ENCODE measurements around the gene LHX8.
"Not testable (repeated sequence)": the region's sequence is repeated elsewhere in the genome, so short reads cannot be mapped to it uniquely, and the experiment has no call there.

The LHX8 gene

DNA sequence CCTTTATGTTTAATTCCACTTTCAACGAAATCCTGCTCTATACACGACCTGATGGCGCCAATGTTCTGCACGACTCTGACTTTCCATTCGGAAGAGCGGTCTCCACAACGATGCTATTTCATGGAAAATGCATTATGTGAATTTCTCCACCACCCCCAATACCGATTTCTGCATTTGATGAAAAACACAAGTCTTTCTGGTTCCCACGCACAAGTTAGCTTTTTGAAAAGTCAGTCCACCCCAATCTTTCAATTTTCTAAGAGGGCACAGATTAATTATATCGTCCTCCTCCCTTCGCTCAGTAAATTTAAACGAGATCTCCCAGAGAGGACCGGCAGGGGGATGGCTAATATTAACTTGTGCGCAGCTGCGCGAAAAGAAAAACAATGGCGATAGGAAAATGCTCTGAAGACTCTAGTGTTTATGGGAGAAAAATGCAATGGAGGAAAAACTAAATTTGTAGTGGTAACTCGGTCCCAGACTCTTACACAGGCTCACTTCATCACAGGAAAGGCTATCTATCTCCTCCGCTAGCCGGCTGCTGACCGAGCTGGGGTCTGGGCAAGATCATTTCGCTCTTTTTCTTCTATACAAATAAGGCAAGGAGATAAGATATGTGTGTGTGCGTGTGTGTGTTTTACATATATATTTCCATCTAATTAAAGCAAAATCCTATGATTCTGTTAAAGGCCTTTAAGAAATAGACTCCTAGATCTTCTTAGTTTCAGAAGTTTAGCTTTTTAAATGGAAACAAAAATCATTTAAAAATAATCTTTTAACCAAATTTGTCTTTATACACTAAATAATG lies 1.2 kb upstream of the LHX8 start:
- DNase-seq (ENCODE audit: low read depth) = no peak

DNA sequence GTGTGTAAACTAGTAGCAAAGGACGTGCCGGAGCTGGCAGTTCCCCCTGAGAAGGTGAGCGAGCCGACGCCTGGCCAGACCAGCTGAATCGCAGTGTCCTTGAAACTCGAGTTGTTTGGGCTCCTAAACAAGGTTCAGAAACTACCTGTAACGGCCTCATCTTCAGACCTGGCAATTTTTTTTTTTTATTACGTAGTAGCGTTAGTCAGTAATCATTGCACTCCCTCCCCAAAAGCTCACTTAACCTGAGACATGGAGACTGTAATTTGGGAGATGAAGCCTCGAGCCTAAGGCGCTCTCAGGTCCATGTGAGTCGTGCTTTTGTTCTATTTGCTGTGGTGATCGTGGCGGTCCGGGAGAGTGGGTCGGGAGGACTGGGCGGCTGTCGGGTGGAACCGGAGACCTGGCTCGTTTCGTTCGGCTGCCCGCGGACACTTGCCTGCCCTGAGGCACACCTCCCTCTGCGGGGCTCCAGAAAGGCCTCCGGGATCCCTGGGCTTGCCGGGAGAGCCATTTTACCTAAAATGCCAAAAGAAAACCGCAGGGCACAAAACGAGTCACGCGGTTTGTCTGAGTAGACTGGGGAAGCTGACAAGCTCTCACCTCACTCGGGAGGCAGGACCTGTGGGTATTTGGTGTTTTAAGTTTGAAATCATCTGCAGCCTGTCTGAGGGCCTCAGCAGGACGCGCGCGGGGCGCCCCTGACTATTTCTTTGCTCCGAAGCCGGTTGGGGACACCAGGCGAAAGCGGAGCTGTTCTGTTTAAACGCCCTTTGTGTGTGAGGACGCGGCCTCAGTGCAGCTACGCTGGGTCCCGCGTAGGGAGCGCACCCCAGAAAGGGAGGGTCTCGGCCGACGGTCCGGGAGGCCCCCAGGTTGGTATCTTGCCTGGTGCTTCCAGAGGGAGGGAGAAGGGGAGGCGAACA lies 722 bp downstream of the LHX8 start:
- no peak for DNase-seq (ENCODE audit: low read depth)

DNA sequence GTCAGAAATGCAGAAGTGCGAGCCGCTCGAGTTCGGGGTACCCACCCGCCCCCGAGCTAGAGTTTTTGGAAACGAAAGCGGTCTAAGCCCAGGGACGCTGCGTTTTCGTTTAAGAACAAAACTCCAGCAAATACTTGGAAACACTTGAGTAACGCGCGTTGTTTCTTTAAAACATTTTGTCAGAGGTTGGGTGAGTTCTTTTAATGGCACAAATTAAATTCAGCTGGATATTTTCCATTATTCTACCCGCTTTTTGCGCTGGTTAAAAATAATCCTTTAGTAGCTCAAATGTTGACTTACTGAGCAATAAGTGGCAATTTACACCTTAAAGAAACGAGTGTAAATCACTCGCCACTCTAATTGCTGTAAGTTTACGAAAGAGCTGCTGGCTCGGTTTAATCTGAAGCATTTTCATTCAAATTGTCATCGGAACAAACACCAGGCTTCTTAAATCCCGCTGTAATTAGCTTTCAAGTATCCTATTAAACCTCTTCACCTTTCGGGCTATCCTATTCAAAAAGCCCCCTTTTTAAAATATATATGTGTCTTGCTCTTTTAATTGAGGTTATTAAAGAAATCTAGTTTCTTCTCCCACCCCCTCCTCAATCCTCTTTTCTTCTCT lies 1.5 kb downstream of the LHX8 start:
- DNase-seq (ENCODE audit: low read depth) = no peak

DNA sequence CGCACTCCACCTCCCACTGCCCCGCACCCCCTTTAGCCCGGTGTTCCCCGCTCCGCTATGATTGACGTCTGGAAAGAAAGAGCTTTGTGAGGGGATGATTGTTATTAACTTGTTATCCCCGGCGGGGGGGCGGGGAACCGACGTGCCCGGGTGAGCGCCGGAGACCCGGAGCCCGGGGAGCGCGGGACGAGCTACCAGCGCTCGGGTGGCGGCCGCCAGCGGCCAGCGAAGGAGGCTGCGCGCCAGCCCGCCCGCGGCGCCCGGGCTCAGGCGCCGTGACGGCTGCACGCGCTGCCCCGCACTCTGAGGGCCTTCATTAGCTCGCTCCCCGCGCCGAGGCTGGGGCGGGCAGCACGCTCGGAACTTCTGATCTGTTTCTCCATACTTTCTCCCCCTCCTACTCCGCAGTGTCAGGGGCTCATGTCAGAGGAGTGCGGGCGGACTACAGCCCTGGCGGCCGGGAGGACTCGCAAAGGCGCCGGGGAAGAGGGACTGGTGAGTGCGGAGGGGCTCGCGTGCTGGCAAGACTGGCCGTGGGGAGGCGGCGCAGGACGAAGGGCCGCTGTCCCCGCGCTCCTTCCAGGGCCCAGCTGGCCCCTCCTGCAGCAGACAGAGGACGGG lies 2.1 kb downstream of the LHX8 start:
- no peak for DNase-seq (ENCODE audit: low read depth)

DNA sequence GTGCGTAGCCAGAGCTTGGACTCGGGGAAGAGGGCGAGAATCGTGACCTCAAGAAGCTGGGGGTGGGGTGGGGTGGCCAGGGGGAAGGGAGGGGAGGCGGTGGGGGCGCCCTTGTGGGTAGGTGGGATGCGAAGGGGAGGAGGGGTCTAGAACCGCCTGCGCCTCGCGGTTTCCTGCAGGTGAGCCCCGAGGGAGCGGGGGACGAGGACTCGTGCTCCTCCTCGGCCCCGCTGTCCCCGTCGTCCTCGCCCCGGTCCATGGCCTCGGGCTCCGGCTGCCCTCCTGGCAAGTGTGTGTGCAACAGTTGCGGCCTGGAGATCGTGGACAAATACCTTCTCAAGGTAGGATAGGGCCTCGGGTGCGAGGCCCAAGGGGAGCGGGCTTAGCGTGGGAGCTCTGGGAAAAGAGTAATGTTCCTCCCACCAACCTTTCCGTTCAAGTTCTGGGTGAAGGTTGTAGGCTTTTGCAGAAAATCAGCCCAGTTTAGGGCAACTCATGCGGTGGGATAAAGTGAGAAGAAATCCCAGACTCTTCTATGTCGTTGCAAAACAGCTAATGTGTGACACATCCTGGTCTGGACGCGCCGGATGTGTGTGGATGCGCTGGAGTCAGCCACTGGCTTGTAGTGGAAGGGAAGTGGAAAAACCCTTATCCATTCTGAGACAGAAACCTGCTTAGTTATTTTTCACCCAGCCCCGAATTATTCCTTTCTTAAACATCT lies 2.9 kb downstream of the LHX8 start:
- DNase-seq (ENCODE audit: low read depth) = no peak

DNA sequence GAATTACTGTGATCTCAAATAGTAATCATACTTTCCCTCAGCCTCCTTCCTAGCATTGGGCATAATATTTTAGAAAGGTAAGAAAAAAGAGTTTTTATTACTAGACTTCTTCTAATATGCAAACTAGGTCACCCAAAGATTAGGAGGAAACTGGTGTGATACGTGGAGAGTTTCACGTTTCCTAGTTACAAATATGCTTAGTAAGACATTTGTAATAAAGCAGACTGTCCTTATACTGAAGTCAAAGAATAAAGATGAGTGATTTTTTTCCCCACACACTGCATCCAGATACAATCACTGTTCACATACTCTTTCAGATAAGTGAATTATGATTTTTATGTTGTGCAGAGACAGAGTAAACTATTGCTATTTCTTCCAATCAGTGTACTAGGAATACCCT lies 17.9 kb downstream of the LHX8 start:
- no peak for DNase-seq (ENCODE audit: low read depth)

DNA sequence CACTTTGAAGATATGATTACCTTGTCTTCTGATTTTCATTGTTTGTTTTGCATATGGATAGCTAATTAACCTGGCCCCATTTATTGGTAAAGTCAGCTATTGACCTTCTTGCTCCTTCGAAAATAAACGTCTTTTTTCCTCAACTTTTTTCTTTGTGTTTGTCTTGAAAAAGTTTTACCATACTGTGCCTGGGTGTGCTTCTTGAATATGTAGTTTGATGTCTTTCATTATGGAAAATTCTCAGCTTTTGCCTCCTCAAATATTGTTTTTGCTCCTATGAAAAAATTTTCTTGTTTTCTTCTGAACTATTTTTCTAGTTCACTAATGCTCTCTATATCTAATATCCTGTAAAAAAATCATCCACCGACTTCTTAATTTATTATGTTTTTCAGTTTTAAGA lies 25.0 kb downstream of the LHX8 start:
- no peak for DNase-seq (ENCODE audit: low read depth)

DNA sequence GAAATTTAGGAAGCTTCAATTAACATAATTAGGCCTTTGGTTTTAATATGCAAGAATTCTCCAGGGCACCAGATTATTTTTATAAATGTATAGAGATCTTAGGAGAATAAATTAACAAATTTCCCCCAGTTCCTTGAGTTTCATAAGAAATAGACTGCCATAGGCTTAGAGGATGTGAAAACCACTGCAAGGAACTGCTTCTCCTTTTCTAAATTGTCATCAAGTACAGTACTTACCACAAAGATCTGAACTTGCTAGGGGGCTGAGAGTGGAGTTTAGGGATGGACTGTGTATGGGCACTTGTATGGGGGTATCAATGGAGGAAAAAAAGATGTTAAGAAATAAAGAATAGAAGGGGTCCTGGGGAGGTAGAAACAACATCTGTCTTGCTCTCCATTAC lies 31.1 kb downstream of the LHX8 start:
- DNase-seq (ENCODE audit: low read depth) = no peak

DNA sequence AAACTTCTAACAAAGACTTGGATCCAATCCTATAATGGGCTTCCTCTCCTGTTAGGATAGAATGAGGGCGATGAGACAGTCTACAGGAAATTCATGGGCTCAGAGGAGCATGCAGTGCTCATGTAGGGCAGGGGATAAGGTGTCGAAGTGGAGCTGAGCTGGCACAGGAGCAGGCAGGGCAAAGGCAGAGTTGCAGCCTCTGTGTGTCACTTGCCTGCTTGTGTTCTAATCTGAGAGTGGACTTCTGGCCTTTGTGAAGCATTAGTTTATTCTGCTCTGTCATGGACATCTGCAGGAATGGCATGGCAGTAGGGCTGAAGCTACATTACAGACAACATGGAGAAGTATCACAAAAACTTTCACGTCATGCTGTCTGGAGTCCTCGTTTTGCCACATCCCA lies 32.6 kb downstream of the LHX8 start:
- DNase-seq (ENCODE audit: low read depth) = no peak

DNA sequence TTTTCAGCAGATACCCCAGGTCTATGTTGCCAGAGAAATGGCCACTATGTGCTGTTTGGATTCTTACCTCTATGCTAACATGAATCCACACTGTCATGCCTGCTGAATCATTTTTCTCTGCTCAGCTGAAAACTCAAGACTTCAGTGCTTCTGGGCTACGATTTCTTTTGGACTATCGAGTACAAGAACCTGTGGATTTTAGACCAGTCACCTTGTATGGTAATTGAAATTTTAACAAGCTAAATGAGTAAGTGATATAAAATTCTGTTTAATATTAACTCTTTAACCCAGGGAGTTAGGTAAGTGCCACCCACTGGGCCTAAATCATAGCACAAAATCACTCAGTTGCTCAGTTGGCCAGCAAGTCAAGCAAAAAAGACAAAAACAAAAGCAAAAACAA lies 35.8 kb downstream of the LHX8 start:
- DNase-seq (ENCODE audit: low read depth) = no peak

DNA sequence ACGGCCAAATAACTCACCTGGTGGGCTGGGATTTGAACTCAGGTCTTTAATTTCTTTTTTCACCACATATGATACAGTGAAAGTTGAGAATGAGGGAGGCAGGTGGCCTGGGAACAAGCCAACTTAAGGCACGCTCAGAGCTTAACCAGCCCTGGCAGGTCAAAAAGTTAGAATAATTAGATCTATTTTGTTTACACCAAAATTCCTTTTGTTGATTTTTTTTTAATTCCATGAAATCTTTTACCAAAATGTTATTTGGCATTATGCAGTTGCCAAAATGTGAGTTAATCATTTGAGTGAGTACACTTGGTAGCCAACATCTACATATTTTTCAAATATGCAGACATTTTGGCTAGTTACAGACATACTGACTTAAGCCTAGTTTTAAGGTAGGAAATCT lies 36.8 kb downstream of the LHX8 start:
- DNase-seq (ENCODE audit: low read depth) = no peak

DNA sequence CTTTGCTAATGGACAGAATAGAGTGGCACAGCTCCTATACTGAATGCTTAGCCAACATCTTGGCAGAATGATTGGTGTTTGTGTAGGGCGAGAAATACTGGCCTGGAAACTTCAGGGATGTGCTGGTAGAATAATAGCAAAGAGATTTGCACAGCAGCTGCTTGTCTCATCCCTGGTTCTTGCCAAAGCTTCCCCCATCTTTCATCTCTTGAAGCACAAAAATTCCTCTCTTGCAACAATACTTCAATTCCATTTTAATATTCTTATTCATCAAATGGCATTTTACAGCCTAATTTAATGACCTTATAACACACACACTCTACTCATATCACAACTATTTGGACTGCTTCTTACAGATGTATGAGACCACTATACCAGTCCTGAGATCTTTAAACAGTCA lies 37.7 kb downstream of the LHX8 start:
- DNase-seq (ENCODE audit: low read depth) = no peak

DNA sequence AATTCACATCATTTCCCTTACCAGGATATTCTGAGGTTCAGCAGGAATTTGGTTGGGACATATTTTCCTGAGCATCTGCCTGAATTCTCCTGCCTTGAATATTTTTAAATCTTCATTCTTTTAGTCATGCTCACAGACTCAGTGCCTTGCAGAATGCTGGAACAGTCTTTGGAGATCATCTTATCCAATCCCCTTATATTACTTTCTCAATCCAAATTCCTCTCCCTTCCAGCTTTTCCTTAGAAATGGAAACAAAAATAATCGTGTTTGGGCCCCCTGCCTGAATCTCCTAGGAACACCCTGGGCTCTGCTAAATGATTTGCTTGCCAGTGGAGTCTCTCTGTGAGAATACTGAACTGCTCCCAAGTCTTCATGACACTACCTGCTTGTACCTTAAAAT lies 38.4 kb downstream of the LHX8 start:
- no peak for DNase-seq (ENCODE audit: low read depth)

DNA sequence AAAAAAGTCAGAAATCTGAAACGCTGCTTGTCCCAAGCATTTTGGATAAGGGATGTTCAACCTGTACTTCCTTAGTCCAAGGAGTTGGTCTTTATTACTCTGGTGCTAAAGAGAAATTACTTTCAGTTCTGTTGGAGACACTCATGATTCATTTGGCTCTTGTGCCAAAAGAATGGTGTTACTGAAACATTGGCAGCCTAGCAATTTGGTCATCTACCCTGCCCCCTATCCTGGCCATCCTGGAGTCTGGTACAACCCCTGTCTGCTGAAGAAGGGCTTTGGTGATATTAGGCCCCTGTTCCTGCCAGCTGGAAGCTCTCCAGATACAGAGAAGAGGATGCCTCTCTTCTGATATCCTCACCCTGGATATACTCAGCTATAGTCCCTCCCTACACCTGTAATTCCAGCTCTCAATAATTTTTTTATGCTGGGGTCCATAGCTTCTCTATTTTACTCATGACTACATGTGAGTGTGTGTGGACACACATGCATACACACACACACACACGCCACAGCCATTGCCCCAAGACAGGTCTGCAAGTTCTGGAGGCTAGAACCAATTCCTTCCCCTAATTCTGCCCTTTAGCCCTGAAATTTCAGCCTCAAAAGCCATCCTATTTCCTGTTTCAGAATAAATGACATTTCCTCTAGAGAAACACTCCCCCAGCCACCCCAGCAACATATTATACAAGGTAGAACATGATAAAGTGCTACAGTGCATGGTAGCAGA lies 40.0 kb downstream of the LHX8 start:
- DNase-seq (ENCODE audit: low read depth) = no peak

DNA sequence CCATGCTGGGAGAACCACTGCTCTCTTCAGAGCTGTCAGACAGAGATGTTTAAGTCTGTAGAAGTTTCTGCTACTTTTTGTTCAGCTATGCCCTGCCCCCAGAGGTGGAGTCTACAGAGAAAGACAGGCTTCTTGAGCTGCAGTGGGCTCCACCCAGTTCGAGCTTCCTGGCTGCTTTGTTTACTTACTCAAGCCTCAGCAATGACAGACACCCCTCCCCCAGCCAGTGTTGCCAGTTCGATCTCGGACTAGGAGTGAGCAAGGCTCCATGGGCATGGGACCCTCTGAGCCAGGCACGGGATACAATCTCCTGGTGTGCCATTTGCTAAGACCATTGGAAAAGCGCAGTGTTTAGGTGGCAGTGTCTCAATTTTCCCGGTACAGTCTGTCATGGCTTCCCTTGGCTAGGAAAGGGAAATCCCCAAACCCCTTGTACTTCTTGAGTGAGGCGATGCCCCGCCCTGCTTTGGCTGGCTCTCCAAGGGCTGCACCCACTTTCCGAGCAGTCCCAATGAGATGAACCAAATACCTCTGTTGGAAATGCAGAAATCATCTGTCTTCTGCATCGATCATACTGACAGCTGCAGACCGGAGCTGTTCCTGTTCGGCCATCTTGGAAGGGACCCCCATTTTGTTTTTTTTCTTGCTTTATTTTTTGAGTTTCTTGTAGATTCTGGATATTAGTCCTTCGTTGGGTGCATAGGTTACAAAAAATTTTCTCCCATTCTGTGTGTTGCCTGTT lies 47.2 kb downstream of the LHX8 start:
- DNase-seq (ENCODE audit: low read depth) = not testable (repeated sequence)

DNA sequence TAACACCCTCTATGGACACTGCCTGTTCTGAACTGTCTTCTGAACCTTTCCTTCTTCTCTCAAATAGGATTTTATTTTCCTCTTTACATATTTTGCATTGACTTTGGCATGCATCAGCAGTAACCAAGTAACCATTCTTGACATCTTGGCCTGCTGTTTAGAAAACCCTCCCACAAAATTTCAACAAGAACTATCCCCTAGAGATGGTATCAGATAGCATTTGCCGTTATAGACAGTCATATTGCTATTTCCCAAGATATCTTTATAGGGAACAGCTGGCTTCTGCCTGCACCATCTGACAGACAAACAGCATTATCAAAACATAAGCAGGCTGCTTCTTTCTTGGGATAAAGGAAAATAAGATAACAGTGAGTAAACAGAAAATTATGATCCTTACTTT lies 54.7 kb downstream of the LHX8 start:
- no peak for DNase-seq (ENCODE audit: low read depth)

DNA sequence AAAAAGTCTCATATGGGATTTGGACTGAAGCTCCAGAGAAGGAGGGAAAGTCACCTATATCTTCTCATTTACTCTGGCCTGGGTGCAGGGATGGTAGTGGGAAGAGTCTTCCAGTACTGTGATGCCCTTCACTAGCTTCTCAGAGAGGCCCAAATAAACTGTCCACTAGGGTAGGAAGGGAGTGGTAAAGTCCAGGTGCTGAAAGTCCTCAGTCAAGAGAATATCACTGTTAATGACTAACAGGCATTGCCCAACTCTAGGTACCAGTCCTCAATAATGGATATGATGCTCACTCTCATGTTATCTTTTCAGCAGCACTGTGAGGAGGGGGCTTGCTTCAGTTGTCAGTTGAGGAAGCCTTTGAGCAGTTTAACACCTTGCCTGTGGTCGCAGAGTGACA lies 64.0 kb downstream of the LHX8 start:
- DNase-seq (ENCODE audit: low read depth) = no peak

DNA sequence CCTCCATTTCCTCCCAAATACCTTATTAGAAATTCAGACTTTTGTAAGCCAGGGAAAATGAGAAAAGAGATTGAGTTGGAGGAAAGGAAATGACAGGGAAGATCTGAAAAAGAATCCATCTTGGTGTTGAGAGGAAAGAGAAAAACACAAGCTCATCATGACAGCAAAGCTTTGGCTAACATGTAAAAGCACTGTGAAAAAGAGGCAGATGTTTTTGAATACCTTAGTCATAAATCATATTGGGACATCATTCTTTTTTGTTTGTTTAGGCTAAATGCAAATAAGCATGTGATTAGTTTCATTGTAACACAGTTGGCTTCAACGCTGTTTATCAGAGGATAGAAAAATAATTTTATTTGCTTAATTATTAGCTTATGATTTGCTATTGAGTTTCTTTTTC lies 64.6 kb downstream of the LHX8 start:
- DNase-seq (ENCODE audit: low read depth) = no peak

DNA sequence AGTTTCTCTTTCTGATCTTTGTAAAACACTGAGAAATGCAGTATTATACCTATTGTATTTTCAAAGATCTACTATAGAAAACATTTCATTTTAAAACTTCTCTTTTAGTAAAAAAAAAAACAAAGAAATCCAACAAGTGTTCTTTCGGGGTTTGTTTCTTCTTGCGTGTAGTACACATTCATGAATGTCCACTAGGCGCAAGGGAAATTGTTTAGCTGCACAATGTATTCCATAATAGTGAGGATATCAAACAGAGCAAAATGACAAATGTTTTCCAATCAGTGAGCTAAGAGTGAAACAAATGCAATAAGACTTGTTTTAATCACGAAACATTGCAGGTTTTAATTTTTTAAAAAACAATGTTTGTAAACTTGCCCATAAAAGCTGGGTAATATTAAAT lies 68.6 kb downstream of the LHX8 start:
- no peak for DNase-seq (ENCODE audit: low read depth)
